Amygdala (tissue), 56 donors: ENCODE results near the gene SERBP1.
A peak's percentile ranks its signal among the peaks of the same experiment; 100 is the strongest.
"Not testable (repeated sequence)": the region's sequence is repeated elsewhere in the genome, so short reads cannot be mapped to it uniquely, and the experiment has no call there.

ENCODE experiments used
- DNase-seq, 56 donors: peaks; one replicate each; lab custom pipeline; 2025; lab: John Stamatoyannopoulos, UW

The SERBP1 gene

DNA sequence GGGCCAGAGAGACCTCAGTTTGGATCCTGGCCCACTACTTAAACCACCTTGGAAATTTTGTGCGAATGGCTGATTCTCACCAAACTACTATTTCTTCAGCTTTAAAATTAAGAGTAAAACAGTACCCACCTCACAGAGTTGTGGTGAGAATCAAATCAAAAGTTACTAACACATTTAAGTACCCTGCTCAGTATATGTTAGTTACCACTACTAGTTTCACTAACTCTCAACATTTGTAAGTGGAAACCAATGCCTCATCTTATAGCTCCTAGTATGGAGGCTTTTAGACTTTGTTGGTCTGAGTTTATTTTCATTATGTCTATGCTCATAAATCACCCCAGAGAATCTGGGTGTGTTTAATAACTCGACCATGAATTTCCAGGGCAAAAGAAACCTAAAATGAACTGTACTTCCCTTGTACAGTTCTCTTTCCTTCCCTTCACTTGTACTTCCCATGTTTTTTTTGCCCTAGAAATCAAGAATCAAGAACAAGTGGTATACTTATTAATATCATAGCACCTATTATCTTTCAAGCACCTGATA lies 11.6 kb upstream of the SERBP1 start:
- DNase-seq: no peak

DNA sequence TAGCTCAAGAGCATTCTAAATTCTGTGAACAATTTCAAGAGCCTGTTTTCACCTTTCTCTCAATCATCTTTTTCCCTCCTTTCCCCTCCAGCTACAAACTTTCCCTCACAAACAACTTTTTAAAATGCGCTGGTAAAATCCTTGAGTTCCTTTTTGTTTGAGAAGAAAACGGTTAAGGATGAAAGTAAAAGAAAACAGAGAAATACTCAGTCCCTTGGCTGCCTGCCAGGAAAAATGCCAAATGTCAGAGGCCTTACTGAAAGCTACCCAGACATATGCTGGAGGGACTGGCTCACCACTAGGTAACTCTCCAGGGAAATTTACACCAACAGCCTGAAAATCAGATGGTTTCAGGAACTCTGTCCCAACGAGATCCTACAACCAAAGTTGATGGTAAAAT lies 11.0 kb upstream of the SERBP1 start:
- peak in 7 of 56 donors; percentile 3 to 44 (median 8) for DNase-seq

DNA sequence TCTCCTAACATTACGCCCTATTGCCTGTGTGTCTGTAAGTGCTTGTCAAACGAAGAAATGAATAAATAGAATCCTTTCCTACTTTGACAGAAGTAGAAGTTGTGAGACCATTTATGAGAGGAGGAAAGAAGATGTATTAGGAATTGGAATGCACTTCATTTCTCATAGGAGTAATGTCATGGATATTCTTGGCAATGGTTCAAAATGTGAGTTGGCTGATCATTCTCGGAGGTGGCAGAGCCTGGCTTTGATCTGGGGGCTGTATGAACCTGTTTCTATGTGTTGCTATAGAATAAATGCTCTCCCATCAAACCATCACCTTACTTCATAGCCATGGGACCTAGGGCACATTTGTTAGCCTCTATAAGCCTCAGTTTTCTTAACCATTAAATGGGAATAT lies 10.1 kb upstream of the SERBP1 start:
- no peak for DNase-seq

DNA sequence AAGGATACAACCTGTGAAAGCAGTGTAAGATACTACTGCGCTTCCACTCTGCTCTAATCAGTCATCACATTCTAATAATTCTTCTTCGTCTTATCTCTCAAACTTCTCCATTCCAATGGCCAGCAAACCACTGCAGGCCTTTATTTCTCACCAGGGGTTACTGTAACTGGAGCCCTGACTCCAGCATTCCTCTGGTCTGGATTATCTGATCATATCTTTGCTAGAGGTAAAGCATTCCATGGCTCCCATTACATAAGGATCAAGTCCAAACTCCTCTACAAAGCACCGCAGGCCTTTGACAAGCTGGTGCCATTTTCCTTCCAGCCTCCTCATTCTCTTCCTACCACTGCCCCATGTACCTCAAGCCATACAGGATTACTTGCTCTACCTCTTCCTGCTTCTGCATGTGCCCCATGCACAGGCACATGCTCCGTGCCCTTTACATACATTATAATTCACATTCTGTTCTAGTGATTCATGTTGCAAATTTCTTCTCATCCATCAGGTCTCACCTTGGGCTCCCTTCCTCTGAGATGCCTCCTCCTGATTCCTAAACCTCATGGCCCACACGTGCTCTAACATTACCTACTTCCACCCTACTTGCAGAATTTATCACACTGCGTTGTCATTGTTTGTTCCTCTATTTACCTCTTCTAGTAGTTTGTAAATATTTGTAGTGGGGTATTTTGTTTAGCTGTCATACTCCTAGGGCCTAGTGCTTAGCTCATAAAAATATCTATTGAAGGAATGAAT lies 9.3 kb upstream of the SERBP1 start:
- DNase-seq: no peak

DNA sequence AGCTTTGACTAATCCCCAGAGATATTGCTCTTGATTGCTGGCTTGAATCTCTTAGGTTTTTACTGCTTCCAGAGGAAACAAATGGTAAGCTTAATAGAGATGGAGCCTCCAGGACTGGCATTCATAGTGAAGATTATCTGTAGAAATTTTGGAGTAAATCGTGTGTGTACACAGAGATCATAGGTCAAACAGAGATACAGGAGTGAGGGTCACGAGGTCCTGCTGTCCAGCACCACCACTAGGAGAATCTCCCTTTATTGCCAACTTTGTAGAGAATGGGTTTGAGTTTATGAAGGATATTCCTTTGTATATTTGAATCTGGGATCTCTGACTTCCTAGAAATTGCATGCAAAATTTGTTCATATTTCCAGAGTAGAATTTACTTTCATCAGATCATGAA lies 7.8 kb upstream of the SERBP1 start:
- DNase-seq: no peak

DNA sequence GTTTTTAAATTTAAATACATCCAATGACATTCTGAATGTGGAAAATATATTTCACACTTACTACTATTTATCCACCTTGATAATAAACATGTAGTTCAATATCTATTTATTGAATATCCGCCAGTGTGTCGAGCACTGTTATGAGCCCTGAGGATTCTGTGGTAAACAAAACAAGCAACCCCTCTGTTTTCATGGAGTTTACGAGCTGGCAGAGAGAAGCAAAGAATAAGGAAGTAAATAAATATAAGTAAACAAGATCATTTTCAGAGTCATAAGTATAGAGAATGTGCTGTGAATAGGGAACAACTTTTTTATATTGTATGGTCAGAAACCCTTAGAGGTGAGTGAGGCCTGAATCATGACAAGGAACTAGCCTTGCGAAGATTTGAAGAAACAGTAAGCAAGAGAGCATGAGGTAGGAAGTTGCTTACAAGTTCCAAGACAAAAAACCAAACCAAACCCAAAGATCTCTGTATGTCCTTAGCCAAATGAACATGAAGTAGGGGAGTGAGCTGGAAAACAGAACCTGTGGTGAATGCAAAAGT lies 6.4 kb upstream of the SERBP1 start:
- no peak for DNase-seq

DNA sequence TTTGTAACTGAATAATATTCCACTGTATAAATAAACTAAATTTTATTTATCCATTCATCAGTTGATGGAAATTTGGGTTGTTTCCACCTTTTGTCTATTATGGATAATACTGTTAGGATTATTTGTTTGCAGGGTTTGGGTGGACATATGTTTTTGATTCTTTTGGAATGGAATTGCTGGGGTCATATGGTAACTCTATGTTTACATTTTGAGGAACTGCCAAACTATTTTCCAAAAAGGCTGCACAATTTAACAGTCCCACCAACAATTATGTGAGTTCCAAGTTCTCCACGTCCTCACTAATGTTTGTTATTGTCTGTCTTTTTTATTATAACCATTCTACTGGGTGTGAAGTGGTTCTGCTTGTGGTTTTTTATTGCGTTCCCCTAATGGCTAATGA lies 4.3 kb upstream of the SERBP1 start:
- no peak for DNase-seq

DNA sequence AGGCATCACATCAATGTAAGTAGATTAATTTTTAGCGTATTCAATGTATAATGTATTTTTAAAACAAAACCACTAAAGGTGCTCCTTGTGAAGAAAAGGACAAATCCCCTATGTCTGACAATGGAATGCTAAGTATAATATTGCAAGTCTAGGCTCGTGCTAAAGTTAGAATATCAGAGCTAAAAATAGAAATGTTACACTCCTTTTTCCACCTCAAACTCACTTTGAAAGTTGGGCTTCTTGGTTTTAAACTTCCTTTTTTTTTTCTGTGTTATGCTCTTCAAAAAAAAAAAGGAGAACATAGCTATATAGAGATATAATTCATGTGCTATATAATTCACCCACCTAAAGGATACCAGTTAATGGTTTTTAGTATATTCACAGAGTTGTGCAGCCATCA lies 3.6 kb upstream of the SERBP1 start:
- DNase-seq: no peak

DNA sequence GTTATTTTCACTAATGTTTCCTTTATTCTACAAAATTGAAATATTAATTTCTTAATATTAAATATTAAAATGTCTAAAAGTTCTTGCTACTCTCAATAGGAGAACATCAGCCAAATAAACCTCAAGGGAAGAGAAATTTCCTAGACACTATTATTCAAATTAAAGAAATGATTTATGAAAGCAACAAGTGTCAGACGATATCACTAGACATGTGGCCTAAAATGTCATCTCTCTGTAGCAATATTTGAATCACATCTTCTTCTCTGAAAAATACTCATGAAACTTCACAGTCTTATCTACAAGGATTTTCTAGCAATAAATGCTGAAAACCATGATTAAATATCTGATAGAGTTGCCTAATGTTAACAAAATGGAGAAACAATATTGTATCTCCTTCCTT lies 2.5 kb upstream of the SERBP1 start:
- DNase-seq: no peak

DNA sequence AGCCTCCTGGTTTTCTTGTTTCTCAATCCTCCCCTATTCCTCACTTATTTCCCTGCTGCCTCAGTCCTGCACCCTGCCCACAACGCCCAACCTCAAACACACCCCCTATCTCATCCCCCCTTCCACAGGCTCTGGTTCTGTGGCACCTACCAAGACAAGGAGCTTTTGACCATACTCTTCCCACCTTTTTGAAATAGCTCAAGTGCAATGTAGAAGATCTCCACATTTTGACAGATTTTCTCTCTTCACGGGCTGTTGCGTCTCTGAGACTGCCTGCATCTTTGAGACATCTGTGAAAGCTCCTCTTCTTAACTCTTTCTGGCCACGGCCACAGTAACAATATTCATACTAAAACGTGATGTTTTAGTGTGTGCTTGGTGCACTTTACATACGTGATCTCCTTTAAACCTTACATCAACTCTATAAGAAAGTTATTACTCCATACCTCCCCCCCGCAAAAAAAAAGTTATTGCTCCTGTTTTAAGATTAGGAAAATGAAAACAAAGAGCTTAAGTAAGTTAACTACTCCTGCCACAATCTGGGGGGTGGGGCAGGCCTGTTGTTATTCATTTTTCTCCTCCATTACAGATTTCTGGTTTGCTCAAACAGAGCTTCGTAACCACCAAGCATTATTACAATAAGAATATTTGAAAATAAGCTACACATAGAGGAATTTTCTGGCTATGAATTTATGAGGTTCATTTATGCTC lies 1.8 kb upstream of the SERBP1 start:
- DNase-seq: no peak

DNA sequence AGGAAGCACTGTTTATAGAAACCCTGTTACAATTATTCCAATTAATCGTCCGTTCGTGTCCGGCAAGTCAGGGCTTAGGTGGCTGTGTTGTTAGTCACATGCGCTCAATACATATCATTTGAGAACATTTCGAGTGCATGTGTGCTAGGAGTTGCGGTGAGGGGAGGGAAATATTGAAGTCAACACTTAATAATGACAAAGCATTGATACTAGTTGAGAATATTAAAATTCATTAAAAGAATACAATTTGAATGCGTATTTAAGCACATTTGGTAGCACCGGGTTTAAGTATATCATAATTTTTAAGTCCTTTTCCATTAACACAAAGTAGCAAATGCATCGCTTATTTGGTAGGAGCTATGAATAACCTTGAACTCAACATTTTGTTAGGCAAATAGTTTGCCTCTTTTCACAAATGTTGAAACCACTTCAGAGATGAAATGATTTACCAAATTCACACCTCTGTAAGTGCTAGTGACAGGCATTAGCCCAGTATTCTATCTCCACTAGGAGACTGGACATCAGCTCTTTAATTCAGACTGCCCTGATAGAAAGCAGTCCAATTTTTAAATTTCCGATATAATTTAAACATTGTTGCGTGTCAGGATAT lies 1.1 kb upstream of the SERBP1 start:
- DNase-seq: no peak

DNA sequence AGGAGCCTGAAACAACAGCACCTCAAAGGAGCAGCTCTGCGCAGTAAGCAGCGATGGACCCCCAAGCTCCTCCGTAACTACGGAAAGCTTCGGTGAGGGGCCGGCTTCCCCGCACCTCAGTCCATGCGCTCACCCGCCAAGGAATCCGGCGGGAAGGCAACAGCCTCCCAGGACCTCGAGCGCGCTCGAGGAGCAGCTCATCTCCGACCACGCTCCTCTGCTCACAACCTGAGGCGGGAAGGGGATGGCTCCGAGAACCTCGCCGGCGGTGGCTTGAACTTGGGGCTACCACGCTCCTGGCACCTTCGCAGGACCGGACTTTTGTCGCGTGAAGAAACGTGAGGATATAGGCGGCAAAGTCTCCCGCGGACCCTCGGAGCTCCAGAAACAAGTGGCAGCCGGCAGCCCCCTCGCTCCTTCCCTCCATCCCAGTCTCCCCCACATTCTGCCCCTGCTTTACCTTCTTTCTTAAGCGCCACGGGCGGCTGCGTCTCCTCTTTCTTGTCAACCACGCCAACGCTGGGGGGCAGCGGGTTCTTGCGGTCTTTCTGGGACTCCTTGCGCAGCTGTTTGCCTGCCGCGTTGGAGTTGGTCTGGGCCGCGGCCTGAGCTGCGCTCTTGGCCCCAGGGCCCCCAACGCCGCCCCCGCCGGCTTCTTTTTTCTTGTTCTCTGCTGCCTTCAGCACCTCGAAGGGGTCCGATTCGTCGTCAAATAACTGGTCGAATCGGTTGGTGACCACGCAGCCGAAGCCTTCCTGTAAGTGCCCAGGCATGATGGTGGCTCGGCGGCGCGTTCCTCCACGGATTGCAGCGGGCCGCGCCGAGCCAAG lies 459 bp downstream of the SERBP1 start:
- DNase-seq: peak in 25 of 56 donors; percentile 5 to 62 (median 38)

DNA sequence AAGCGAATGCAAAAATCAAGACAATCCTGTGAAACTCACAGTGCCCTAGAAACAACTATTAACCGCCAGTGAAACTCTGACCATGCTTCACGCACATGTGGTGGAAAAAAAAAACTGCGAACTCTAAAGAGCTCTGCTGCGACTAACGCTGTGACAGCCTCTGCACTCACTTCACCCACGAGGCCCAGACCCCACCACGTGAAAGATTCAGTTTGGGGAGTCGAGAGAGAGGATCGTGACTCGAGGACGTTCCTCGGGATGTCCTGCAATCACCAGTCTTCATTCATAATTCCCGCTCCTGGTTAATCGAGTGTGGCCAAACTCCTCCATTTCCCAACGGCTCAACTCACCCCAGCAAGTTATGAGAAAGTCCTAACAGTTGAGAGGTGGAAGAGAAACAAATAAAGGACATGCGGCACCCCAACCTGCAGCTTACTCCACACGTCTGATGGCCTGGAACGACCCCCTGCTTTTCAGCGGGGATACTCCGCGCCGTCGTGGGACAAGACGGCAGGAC lies 1.1 kb downstream of the SERBP1 start:
- peak in 12 of 56 donors; percentile 7 to 42 (median 24) for DNase-seq

DNA sequence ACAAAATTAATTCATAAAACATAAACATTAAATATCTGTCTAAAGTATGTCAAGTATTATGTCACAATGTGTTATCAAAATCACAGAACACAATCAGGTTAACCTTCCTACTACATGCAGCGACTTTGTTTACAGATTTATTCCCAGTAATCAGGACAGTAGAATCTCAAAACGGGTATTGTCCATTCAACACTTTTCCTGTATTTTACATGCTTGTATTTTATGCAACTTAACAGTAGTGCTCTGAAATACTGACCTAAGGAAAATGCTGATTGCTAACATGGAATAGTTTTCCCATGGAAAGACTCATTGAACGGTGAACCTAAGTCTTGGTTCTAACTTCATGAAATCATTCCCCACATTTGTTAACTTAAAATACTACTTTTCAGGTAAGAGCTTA lies 2.3 kb downstream of the SERBP1 start:
- no peak for DNase-seq

DNA sequence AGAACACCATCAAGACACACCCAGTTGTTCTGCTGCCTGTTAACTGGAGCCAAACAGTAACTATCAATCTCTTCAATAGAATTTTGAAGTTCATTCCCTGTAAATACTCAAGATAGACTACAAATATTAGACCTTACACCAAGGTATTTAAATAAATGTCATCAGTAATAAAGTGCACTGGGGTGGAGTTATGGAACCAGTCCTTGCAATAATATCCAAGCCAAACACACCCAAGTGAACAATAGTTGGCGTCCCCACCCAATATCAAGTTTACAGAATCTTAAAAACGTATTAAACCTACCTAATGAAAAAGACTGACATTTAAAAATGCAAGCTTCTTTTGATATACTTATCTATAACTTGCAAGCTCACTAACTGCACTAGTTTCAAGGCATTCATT lies 2.7 kb downstream of the SERBP1 start:
- DNase-seq: no peak

DNA sequence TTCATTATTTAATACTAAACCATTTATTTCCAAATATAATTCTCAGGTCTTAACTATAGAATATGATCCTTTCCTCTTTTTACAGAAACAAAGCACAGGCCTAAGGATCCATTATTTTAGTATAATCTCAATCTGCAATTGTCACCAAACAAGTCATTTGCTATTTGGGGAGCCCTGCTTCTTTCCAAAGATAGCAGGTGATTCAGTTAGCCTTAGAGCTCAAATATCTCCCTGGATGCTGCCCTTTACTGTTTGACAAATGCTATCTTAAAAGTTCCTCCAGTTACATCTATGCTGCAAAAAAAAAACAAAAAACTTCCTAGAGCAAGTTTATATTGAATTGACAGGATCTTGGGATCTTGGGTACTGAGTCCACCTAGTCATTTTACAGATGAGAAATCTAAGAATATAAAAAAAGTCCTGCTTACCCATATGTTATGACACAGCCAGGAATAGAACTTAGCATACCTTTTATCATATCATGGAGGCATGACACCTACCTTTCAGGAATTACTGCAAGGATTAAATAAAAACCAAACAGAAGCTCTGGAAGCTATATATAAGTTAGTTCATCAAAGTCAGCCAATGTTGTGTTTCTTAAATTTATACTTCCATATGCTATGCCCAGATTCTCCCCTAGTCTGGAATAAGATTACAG lies 9.2 kb downstream of the SERBP1 start:
- DNase-seq: no peak

DNA sequence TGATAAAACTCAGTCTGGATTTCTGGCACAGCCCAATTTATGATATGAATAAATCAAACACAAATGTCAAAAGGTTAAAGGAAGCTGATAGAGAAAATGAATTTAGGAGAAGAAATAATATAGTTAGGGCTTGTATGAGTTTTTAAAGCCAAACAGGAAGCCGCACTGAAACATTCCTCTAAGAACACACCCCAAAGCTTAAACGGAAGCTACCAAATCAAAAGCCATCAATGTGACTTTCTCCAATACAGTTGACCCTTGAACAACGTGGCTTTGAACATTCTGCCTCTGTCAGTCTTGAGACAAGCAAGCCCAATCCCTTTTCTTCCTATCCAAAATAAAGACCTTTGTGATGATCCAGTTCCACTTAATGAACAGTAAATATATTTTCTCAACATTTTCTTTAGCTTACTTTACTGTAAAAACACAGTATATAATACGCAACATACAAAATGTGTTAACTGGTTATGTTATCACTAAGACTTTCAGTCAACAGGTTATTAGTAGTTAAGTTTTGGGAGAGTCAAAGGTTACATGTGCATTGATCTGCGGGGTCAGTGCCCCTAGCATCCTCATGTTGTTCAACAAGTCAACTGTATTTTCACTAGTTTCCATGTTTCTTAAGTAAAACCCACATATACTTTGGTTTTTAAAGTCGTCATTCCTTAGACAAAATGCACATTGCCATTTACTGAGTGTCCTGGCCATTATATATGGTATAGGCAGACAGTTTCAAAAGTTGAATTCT lies 11.2 kb downstream of the SERBP1 start:
- no peak for DNase-seq

DNA sequence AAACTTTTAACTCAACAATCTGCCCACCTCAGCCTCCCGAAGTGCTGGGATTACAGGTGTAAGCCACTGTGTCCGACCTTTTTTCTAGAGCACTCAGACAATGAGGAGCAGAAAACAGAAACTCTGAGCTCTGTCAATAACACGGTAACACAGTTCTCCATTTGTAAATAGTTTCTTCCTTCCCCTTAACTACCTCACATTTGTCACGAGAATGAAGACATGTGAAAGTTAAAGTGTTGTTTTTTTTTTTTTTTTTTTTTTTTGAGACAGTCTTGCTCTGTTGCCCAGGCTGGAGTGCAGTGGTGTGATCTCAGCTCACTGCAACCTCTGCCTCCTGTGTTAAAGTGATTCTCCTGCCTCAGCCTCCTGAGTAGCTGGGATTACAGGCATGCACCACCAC lies 12.5 kb downstream of the SERBP1 start:
- not testable (repeated sequence) for DNase-seq

DNA sequence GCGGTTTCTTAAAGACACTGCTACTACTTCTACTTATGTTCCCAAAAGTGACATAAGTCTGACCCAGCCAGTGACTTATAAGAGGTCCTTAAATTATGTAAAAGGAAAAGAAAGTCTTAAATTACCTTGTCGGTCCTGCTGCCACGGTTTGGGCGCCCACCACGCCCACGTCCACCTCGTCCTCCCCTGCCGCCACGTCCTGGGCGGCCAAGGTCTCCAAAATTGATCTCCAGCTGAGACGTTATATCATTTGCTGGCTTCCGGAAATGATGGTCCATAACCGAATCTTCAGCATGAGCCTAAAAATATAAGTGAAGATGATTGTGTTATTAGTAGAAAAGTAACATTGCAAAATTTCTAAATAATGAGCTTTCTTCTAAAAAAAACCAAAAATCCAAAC lies 15.2 kb downstream of the SERBP1 start:
- DNase-seq: no peak
